C4-2B (cell line): Measurements from ENCODE around the gene KIF26B.
"Not testable (repeated sequence)": the region's sequence is repeated elsewhere in the genome, so short reads cannot be mapped to it uniquely, and the experiment has no call there.

Experiments
- H3K27ac ChIP-seq: fragments of 450-650 bp; 2 replicates; pipeline ENCODE4 v1.5.1; 2017
- CTCF ChIP-seq: fragments of 450-650 bp; conservative IDR thresholded peaks from 2 replicates; pipeline ENCODE4 v1.5.1; 2017; ENCODE audit warnings: mild to moderate bottlenecking
- ZFX ChIP-seq: fragments of 450-650 bp; IDR thresholded peaks from 2 replicates; pipeline ENCODE4 v1.6.1; 2017

KIF26B gene

GRCh38 chr1:245690946-245691541 is 536.3 kb downstream of the KIF26B start:
- no peak overlapping the region for H3K27ac ChIP-seq
- TF ChIP-seq CTCF (no peak), ZFX (no peak)

GRCh38 chr1:245691897-245692296 is 537.1 kb downstream of the KIF26B start:
- no peak for TF ChIP-seq ZFX
- TF ChIP-seq CTCF: no peak
- no peak overlapping the region for H3K27ac ChIP-seq

GRCh38 chr1:245692318-245692717 is 537.5 kb downstream of the KIF26B start:
- no peak for TF ChIP-seq CTCF
- no peak for TF ChIP-seq ZFX

GRCh38 chr1:245693116-245693793 is 538.5 kb downstream of the KIF26B start:
- TF ChIP-seq CTCF: no peak
- TF ChIP-seq ZFX: no peak
- no peak overlapping the region for H3K27ac ChIP-seq

More at GRCh38 chr1:245692318-245692717, 537.5 kb downstream of the KIF26B start:
- no peak overlapping the region for H3K27ac ChIP-seq

- H3K27ac ChIP-seq: no peak overlapping the region
- TF ChIP-seq CTCF (no peak), ZFX (no peak)
Measured at GRCh38 chr1:245693941-245694752, 539.4 kb downstream of the KIF26B start.

GRCh38 chr1:245694753-245695195 is 540.0 kb downstream of the KIF26B start:
- no peak overlapping the region for H3K27ac ChIP-seq
- no peak for TF ChIP-seq CTCF
- TF ChIP-seq ZFX: no peak

- no peak for TF ChIP-seq CTCF
- no peak for TF ChIP-seq ZFX
- H3K27ac ChIP-seq: no peak overlapping the region
Measured at GRCh38 chr1:245695211-245695610, 540.4 kb downstream of the KIF26B start.

GRCh38 chr1:245695701-245696100 is 540.9 kb downstream of the KIF26B start:
- H3K27ac ChIP-seq: not testable (repeated sequence)
